Gastroesophageal sphincter (tissue), 4 donors: ENCODE measurements around the gene NSMCE1. TPM values are rescaled to one million over a fixed set of nuclear protein-coding genes. Genes with fewer than 3 reads are reported as not detected.
"Not testable (repeated sequence)": the region's sequence is repeated elsewhere in the genome, so short reads cannot be mapped to it uniquely, and the experiment has no call there.

Experiments used
- ATAC-seq: fragments of 150-250 bp; one replicate; pipeline ENCODE4 v1.9.1; 2016; ENCODE audit warnings: mild to moderate bottlenecking, moderate library complexity
- H3K27ac ChIP-seq, 4 donors: fragments of 200-600 bp; sonication (generic) in 3 of 4; 1 replicate in 3 of 4; 2 replicates in 1 of 4; pipeline ENCODE4 v1.5.1; 2016 to 2019
- H3K27me3 ChIP-seq: fragments of 200-600 bp; sonication (generic); one replicate; pipeline ENCODE4 v1.5.1; 2019
- H3K36me3 ChIP-seq, 2 donors: fragments of 200-600 bp; sonication (generic); one replicate each; pipeline ENCODE4 v1.5.1; 2019; ENCODE audit warnings: control low read depth in 1 of 2
- H3K4me1 ChIP-seq, 3 donors: fragments of 200-600 bp; sonication (generic); 1 replicate in 2 of 3; 2 replicates in 1 of 3; pipeline ENCODE4 v1.5.1; 2016 to 2019; ENCODE audit warnings: control low read depth in 2 of 3
- H3K4me3 ChIP-seq, 2 donors: fragments of 200-600 bp; sonication (generic); one replicate each; pipeline ENCODE4 v1.5.1; 2019; ENCODE audit warnings: mild to moderate bottlenecking in 1 of 2, moderate library complexity in 1 of 2
- H3K9me3 ChIP-seq, 3 donors: fragments of 200-600 bp; sonication (generic); one replicate each; pipeline ENCODE4 v1.5.1; 2017 to 2019; ENCODE audit warnings: control low read depth in 2 of 3
- EP300 ChIP-seq: sonication (generic); formaldehyde crosslinking; IDR thresholded peaks from one replicate; pipeline ENCODE4 v1.6.1; 2017; ENCODE audit warnings: antibody characterized with exemption, mild to moderate bottlenecking
- POLR2A ChIP-seq, 2 donors: fragments of 450-650 bp; IDR thresholded peaks; one replicate each; pipeline ENCODE4 v1.6.1; 2017; ENCODE audit warnings: antibody characterized with exemption in 2 of 2, mild to moderate bottlenecking in 2 of 2, moderate library complexity in 1 of 2
- POLR2AphosphoS5 ChIP-seq: sonication (generic); formaldehyde crosslinking; IDR thresholded peaks from one replicate; pipeline ENCODE4 v1.6.1; 2017; ENCODE audit warnings: antibody characterized with exemption
- WGBS, 2 donors: methylation state at CpG; one replicate each; pipeline ENCODE4 v1.1.5; 2018; ENCODE audit warnings: low coverage in 1 of 2; 5-methylcytosine and 5-hydroxymethylcytosine counted together
- total RNA-seq, 4 donors: library from RNA; depleted of rRNA; stranded (reverse); fragments of >200 nt; gene quantifications; one replicate each; pipeline ENCODE4 v1.1.0, GENCODE V29; 2016
- TF ChIP-seq, protein P1 (sequence below), 4 experiments: fragments of 200-600 bp in 2 of 4; fragments of 450-650 bp in 2 of 4; sonication (generic) in 1 of 4; IDR thresholded peaks; one replicate each; pipeline ENCODE4 v1.5.1; 2017 to 2019; ENCODE audit warnings: antibody characterized with exemption in 4 of 4, mild to moderate bottlenecking in 2 of 4, moderate library complexity in 2 of 4

The NSMCE1 gene
- total RNA-seq, 4 donors from 2014 or later: 48.4 to 66.0 (median 63.3) TPM

DNA sequence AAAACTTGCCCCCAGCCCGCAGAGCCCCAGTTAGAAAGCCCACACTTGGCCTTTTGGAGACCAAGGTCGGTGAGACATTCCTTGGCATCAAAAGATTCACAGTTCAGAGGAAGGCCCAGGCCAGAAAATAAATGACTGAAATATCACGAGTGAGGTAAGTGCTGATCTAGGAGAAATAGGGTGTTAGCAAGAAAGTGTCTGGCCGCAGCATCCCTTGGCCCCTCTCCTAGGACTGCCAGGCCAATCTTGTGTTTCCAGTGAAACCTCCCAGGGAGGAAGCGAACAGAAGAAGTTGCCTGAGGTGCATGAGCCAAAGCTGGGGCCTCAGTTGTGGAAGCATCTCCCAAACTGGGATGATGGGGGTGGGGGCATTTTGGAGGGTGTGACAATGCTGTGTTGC, 22.5 kb upstream of the NSMCE1 start:
- TF ChIP-seq POLR2A (IDR thresholded peaks at IDR 0.05) (no peak), POLR2AphosphoS5 (no peak), EP300 (no peak)
- TF ChIP-seq, protein P1, sequence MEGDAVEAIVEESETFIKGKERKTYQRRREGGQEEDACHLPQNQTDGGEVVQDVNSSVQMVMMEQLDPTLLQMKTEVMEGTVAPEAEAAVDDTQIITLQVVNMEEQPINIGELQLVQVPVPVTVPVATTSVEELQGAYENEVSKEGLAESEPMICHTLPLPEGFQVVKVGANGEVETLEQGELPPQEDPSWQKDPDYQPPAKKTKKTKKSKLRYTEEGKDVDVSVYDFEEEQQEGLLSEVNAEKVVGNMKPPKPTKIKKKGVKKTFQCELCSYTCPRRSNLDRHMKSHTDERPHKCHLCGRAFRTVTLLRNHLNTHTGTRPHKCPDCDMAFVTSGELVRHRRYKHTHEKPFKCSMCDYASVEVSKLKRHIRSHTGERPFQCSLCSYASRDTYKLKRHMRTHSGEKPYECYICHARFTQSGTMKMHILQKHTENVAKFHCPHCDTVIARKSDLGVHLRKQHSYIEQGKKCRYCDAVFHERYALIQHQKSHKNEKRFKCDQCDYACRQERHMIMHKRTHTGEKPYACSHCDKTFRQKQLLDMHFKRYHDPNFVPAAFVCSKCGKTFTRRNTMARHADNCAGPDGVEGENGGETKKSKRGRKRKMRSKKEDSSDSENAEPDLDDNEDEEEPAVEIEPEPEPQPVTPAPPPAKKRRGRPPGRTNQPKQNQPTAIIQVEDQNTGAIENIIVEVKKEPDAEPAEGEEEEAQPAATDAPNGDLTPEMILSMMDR (IDR thresholded peaks at IDR 0.05): no peak
- no peaks in the 10 kb centered on the region for H3K9me3 ChIP-seq
- H3K36me3 ChIP-seq: no peaks in the 10 kb centered on the region
- peak overlapping the region in 3 of 4 donors; percentile 60 to 75 (median 64) for H3K27ac ChIP-seq
- peak; percentile 57 for ATAC-seq
- H3K27me3 ChIP-seq: no peaks in the 10 kb centered on the region
- H3K4me3 ChIP-seq: no peak overlapping the region
- WGBS, 2 donors: 29 to 53% methylated on average over 5 of the region's 5 CpGs
- H3K4me1 ChIP-seq: peaks cover 0 to 13% (median 11%) of the 10 kb centered on the region in 3 donors

DNA sequence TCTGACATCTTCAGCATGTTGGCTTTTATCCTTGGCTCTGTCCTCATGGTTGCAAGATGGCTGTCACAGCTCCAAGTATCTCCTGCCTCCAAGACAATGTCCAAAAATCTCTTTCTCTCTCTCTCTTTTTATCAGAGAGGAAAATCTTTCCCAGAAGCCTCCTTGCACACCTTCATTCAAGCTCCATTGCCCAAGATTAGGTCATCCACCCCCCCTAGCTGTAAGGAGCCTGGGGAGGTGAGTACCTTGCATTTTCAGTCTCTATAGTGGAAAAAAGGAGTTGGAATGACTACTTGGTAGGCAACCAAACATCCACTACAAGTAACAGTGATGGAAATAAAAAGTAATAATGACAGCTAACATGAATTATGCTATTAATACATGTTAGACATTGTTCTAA, 22.0 kb upstream of the NSMCE1 start:
- no peaks in the 10 kb centered on the region for H3K36me3 ChIP-seq
- no peaks in the 10 kb centered on the region for H3K27me3 ChIP-seq
- peaks cover 0 to 13% (median 11%) of the 10 kb centered on the region in 3 donors for H3K4me1 ChIP-seq
- no peak for ATAC-seq
- TF ChIP-seq, protein P1 (IDR thresholded peaks at IDR 0.05): no peak
- TF ChIP-seq EP300 (no peak), POLR2A (IDR thresholded peaks at IDR 0.05) (no peak), POLR2AphosphoS5 (no peak)
- no peak overlapping the region for H3K4me3 ChIP-seq
- no peaks in the 10 kb centered on the region for H3K9me3 ChIP-seq
- peak overlapping the region in 2 of 4 donors; percentile 60 to 75 for H3K27ac ChIP-seq

GRCh38 chr16:27289669-27290068, 21.1 kb upstream of the NSMCE1 start:
- no peaks in the 10 kb centered on the region for H3K36me3 ChIP-seq
- TF ChIP-seq POLR2A (IDR thresholded peaks at IDR 0.05) (no peak), EP300 (no peak), POLR2AphosphoS5 (no peak)
- TF ChIP-seq, protein P1 (IDR thresholded peaks at IDR 0.05): no peak
- H3K4me3 ChIP-seq: no peak overlapping the region
- 77 to 88% methylated on average over 5 to 6 of the region's 6 CpGs for WGBS, 2 donors
- H3K27me3 ChIP-seq: no peaks in the 10 kb centered on the region
- H3K4me1 ChIP-seq: peaks cover 0 to 13% (median 11%) of the 10 kb centered on the region in 3 donors
- peak overlapping the region in 2 of 4 donors; percentile 60 to 75 for H3K27ac ChIP-seq
- no peaks in the 10 kb centered on the region for H3K9me3 ChIP-seq
- ATAC-seq: no peak

GRCh38 chr16:27288313-27288712, 19.7 kb upstream of the NSMCE1 start:
- peaks cover 0 to 13% (median 11%) of the 10 kb centered on the region in 3 donors for H3K4me1 ChIP-seq
- not testable (repeated sequence) for H3K27ac ChIP-seq, H3K9me3 ChIP-seq, H3K27me3 ChIP-seq, H3K4me3 ChIP-seq, H3K36me3 ChIP-seq, ATAC-seq
- WGBS, 2 donors: 62 to 92% methylated on average over 3 to 5 of the region's 6 CpGs

DNA sequence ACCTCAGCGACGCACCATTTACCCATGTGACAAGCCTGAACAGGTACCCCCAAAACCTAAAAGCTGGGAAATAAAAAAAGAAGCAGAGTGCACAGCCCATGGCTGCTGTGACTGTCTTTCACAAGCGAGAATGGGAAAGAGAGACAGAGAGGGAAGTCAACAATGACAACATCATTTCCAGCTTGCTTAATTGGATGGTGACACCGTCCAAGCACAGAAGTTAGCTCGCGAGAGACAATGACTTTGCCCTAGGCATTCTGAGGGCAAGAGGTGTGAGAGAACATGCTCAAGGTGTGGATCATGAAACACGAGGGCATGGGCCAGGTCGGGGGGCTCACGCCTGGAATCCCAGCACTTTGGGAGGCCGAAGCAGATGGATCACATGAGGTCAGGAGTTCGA, 19.3 kb upstream of the NSMCE1 start:
- H3K9me3 ChIP-seq: no peaks in the 10 kb centered on the region
- H3K27me3 ChIP-seq: no peaks in the 10 kb centered on the region
- TF ChIP-seq POLR2AphosphoS5 (no peak), EP300 (no peak), POLR2A (IDR thresholded peaks at IDR 0.05) (no peak)
- TF ChIP-seq, protein P1 (IDR thresholded peaks at IDR 0.05): no peak
- H3K4me3 ChIP-seq: no peak overlapping the region
- no peak for ATAC-seq
- no peak overlapping the region for H3K27ac ChIP-seq
- H3K4me1 ChIP-seq: peaks cover 0 to 13% (median 11%) of the 10 kb centered on the region in 3 donors
- H3K36me3 ChIP-seq: no peaks in the 10 kb centered on the region
- 87 to 88% methylated on average over 9 to 11 of the region's 11 CpGs for WGBS, 2 donors
